Right ventricle myocardium superior (tissue), 1 donor: Measurements from ENCODE around the gene UBC. TPM values are rescaled to one million over a fixed set of nuclear protein-coding genes. Genes with fewer than 3 reads are reported as not detected.

Source experiments
- ATAC-seq: fragments of 200-7000 bp; cut with Tn5 transposase; one replicate; pipeline ENCODE4 v1.9.1; 2020; ENCODE audit warnings: mild to moderate bottlenecking; ENCODE audit not compliant: poor library complexity
- DNase-seq: peaks from one replicate; pipeline ENCODE4 v3.0.0-alpha.2; 2020
- intact Hi-C: fragments of 100-400 bp; cut with DNase I; formaldehyde crosslinking; loops from one replicate; pipeline ENCODE4 v1.11.2; 2022
- long read RNA-seq: library from polyadenylated mRNA; unstranded; transcript quantifications from one replicate; pipeline ENCODE4 v2.0.0, GENCODE V29; 2021
- total RNA-seq: library from RNA; stranded (reverse); fragmentation: NEBNext Ultra II Directional; extraction: Animal tissue kit (Norgen Biotek cat#: 25700); gene quantifications from one replicate; pipeline ENCODE4 v1.2.1, GENCODE V29; 2021
- donor health status: DM: no; HTN: yes; CAD: no; lungs with severe emphysema.

UBC gene
- 1,120 TPM for total RNA-seq
- long read RNA-seq, transcript UBC-205 (1 exons, 3,745 nt) = minor isoform, 259 of 2,204 reads
- long read RNA-seq, transcript UBC-201 (2 exons, 2,688 nt) = major isoform, 1,923 of 2,204 reads
- long read RNA-seq, transcript UBC-204 (2 exons, 624 nt) = minor isoform, 8 of 2,204 reads
- long read RNA-seq, partial matches to known transcripts = 2 of 2,204 reads
- long read RNA-seq, other reads (novel, unspliced or antisense) = 8 of 2,204 reads

DNA sequence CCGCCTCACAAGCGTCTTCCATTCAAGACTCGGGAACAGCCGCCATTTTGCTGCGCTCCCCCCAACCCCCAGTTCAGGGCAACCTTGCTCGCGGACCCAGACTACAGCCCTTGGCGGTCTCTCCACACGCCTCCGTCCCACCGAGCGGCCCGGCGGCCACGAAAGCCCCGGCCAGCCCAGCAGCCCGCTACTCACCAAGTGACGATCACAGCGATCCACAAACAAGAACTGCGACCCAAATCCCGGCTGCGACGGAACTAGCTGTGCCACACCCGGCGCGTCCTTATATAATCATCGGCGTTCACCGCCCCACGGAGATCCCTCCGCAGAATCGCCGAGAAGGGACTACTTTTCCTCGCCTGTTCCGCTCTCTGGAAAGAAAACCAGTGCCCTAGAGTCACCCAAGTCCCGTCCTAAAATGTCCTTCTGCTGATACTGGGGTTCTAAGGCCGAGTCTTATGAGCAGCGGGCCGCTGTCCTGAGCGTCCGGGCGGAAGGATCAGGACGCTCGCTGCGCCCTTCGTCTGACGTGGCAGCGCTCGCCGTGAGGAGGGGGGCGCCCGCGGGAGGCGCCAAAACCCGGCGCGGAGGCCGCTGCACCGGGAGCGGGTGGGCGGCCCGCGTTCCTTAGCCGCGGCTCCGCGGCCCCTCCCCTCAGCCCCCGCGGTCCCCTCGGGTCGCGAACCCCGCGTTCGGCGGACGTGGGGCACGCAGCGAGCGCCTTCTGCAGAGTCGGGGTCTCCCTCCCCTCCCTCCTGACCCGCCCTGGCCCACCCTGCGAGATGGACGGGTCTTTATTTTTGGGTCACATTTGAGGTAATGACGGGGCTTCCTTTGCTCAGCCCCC lies at the start of gene UBC:
Gene UBC, minus strand, starts transcription at position 259 of the 847 bp plus-strand sequence. CDS start 879 bp downstream, outside the sequence.
- intact Hi-C loops = no loop called here
- DNase-seq (peak; percentile 92), ATAC-seq (peak; percentile 70)

DNA sequence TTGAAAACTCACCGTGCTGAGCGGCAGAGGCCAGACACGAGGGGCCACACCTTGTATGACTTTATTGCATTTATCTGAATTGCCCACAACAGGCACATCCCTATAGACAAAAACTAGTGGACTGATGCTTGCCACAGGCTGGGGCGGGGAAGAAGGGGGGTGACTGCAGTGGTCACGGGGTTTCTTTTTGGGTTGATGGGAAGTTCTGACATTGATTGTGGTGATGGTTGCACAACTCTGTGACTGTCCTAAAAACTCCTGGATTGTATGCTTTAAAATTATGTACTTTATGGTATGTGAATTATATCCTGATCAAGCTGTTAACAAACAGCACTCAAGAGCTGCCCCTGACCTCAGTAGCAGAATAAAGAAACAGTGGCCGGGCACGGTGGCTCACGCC lies 48.8 kb upstream of the UBC start:
- ATAC-seq (no peak), DNase-seq (no peak)
- intact Hi-C loops = no loop called here

DNA sequence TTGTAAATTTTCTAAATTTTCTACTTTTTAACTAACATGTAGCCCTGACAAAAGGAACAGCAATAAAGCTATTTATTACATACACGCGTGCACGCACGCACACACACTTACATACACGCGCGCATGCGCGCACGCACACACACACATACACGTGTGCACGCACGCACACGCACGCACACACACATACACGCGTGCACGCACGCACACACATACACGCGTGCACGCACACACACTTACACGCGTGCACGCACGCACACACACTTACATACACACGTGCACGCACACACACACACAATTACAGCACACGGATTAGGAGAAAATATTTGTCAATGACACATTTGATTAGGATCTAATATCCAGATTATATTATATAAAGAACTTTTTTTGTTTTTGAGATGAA lies 46.6 kb upstream of the UBC start:
- DNase-seq (no peak), ATAC-seq (no peak)
- intact Hi-C loops = no loop called here

DNA sequence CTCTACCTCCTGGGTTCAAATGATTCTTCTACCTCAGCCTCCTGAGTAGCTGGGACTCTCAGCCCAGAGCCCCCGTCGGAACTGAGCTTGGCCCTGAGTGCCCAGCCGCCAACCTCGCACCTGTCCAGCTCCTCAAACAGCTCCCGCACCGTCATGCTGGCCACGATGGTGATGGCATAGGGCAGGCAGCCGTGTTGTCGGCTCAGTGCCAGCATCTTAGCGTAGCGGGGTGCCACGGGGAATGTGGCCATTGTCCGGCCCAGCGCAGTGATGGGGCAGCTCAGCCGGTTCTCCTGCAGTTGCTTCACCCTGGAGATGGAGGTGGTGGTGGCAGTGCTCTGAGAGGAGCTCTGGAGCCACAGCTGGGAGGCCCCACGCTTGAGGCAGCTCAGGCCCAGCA lies 42.1 kb upstream of the UBC start:
- intact Hi-C loops = no loop called here
- ATAC-seq (no peak), DNase-seq (no peak)

DNA sequence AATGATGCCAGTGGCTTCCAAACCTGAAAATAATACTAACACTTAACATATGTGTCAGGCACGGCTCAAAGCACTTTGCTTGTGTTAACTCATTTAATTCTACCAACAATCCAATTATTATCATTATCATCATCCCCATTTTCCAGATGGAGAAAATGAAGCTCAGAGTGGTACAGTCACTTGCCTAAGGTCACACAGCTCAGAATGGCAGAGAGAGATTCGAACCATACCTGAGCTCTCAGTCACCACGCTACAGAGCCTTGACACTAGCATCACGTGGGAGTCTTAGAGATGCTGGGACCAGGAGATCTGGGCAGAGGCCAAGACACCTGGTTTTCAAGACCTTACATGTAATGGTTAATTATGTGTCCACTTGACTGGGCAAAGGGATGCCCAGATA lies 40.3 kb upstream of the UBC start:
- intact Hi-C loops = no loop called here
- DNase-seq = no peak
- ATAC-seq = no peak

DNA sequence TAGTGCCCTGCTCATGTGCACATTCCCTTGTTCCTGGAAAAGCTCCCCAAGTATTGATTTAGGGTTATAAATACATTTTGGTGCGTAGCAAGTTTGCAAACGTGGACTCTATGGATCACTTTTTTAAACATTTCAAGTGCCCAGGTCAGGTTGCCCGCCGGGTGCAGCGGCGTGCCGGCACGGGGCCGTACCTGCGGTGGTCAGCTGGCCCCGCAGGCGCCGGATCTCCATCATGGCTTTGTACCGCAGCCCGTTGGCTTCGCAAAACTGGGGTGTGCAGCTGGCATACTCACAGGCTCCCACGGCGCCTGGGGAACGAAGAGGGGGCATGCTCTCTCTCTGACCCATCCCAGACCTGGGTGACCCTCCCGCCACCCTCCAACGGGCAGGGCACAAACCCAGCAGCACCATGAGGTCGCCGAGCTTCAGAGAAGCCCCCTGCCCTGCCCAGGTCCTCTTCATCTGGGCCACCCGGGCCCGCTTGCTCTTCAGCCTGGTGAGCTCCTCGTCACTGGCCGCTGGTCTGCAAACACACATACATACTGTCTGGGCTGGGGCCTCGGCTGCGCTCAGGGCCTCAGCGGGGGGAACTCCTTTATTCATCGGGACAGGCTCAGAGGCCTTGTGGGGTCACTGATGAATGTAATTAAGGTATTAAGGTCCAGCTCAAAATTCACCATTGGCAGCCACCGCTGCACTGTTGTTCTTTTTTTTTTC lies 39.4 kb upstream of the UBC start:
- intact Hi-C loops = no loop called here
- ATAC-seq = no peak
- DNase-seq = no peak

DNA sequence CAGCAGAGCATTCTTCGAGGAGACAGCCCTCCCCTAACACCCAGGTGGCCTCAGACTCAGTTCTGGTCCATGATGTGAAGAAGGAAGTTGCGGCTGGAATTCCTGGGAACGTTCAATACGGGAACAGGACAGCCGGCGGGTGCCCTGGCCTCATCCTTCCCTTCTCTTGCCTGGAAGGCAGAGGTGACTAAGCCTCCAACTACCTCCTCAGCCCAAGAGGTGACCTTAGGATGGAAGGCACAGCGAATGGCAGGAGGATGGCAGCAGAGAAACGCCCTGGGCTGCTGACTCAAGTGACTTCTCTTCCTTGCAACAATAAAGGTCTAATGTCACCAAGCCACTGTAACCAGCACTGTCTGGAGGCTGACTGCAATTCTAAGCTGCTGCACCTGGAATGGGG lies 38.4 kb upstream of the UBC start:
- DNase-seq (peak; percentile 27), ATAC-seq (no peak)
- intact Hi-C loops = no loop called here

DNA sequence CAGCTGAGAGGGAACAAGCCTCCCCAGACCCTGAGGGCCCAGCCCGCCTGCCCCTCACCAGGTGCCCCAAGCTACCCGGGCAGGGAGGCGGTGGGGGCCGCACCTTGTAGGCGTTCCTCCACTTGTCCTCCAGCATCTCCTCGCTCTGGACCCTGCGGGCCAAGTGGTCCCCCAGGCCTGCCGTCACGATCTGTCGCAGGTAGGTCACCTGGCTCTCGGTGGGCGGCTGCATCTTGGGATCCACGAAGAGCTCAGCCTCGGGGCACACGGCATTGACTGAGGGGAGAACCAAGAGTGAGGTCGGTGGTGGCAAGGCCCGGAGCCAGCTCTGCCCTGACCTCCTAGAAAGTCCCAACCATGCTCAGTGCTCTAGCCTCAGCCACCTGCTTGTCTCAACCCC lies 37.8 kb upstream of the UBC start:
- ATAC-seq (no peak), DNase-seq (peak; percentile 36)
- intact Hi-C loops = no loop called here

DNA sequence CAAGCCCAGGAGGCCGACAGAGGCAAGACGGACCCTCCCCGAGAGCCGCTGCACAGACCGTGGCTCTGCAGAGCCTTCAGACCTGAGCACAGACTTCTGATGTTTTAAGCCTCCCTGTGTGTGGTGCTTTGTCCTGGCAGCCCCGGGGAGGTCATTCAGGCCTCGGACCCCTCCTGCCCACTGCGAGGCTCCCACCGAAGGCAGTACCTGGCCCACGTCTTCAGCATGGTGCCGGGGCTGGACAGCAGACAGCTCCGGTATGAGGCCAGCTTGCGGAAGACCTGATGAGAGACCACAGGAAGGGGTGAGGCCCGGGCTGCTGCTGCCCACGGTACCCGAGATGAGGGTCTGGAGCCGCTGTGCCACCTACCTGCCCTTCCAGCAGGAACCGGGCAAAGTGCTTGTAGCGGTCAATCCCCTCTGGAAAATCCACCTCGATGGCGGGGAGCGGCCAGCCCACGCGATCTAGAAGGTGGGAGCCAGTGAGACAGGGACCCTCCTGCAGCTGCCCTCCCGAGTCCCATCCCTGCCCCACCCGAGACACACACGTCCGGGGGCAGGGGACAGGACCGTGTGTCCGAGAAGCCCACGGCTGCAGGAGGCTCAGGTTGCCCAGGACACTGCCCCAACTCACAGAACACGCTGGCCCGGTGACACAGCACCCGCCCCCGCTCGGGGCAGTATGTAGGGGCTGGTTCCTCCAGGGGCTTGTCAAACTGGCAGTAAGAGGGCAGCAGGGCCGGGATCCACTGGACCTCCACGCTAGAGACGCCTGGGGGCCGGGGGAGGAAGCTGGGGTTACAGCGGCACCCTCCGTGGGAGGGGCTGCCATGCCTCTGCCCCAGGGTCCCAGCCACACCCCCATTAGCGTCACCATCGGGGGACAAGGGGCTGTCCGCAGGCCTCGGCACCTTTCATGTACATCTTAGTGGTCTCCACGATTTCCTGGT lies 35.6 kb upstream of the UBC start:
- intact Hi-C loops = no loop called here
- DNase-seq (peak; percentile 36), ATAC-seq (no peak)

DNA sequence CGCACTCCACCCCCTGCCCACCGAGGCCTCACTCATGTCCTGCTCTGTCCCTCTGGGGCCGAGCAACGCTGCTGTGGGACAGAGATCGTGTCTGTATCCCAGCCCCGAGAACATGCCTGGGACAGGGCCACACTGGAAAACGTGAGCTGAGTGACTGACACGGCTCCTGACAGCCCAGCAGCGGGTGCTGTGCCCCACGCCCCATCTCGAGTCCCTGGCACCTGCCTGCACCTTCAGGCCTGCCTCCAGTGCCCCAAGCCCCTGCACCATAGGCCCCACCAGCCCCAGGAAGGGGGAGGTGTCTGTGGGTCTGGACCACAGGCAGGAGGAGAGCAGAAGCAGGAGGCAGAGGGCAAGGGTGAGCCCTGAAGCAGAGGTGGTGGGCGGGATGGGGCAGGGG lies 34.6 kb upstream of the UBC start:
- ATAC-seq (no peak), DNase-seq (peak; percentile 32)
- intact Hi-C loops = no loop called here

DNA sequence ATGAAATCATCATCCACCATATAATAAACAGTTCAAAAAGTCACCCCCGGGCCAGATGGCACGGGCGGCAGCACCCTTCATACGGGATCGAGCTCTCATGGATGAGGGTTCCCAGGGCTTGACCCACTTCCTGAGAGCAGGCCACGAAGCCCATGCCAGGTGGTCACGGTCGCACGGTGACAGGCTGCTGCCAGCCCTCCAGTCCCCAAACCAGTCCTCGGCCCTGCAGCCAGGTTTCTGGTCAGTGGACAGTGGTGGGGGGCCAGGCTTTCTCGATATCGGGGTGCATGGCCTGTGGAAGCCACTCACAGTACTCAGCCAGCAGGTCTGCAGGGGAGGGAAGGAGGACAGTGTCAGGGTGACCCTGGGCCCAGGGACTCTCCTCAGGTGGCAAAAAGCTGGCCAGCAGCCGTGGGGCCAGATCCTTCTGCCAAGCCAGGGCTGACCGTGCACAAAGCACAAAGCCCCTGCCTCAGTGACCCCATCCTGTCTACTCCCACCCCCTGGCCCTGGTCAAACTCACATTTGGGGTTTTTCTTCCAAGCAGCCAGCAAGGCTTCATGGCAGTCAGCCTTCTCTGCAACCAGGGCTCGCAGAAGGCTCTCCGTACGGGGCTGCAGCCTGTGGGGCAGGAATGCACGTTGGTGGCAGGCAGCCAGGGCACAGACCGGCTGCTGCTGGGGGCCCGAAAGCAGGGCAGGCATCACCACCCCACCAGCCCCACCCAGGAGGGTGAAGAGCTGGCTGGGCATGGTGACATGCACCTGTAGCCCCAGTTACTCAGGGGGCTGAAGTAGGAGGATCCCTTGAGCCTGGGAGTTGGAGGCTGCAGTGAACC lies 33.3 kb upstream of the UBC start:
- DNase-seq = peak; percentile 45
- ATAC-seq = peak; percentile 60
- intact Hi-C loops = no loop called here

DNA sequence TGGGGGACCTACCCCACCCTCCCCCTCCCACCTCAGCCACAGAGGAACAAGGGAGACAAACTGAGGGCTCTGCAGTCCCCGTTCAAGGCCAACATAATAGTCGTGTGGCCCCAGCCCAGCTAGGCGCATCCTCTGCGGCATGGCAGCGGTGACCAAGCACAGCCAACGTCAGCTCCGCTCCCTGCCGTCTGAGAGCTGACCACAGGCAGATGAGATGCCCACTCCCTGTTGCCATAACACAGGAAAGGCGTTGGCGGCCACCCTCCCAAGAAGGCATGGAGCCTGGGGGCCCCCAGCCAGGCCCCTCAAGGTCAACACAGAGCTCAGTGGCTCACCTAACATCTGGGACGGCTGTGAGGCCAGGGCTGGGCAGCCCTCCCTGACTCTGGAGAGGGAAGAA lies 32.6 kb upstream of the UBC start:
- intact Hi-C loops = no loop called here
- no peak for ATAC-seq
- no peak for DNase-seq

DNA sequence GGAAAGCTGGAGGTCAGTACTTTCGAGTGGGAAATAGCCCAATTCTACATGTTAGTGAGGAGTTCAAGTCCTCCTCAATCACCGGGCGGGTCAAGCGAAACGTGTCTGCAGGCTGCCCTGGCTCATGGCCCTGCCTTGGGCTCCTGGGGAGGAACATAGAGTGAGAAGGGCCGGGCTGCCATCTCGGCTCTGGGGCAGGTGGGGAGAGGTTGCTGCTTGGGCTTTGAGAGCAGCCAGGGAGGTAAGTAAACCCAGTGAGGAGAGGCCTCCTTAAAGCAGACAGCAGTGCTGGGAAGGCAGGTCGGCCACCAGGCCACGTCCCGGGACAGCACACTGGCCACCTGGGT lies 32.0 kb upstream of the UBC start:
- no peak for ATAC-seq
- intact Hi-C loops = no loop called here
- DNase-seq = no peak

DNA sequence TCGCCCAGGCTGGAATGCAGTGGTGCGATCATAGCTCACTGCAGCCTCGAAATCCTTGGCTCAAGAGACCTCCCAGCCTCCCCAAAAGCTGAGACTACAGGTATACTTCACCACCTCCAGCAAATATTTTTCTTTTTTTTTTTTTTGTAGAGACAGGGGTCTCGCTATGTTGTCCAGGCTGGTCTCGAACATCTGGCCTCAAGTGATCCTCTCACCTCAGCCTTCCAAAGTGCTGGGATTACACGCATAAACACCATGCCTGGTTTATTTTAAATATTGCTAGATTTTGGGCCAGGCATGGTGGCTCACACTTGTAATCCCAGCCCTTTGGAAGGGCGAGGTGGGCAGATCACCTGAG lies 26.7 kb upstream of the UBC start:
- intact Hi-C loops = no loop called here
- ATAC-seq (no peak), DNase-seq (no peak)

DNA sequence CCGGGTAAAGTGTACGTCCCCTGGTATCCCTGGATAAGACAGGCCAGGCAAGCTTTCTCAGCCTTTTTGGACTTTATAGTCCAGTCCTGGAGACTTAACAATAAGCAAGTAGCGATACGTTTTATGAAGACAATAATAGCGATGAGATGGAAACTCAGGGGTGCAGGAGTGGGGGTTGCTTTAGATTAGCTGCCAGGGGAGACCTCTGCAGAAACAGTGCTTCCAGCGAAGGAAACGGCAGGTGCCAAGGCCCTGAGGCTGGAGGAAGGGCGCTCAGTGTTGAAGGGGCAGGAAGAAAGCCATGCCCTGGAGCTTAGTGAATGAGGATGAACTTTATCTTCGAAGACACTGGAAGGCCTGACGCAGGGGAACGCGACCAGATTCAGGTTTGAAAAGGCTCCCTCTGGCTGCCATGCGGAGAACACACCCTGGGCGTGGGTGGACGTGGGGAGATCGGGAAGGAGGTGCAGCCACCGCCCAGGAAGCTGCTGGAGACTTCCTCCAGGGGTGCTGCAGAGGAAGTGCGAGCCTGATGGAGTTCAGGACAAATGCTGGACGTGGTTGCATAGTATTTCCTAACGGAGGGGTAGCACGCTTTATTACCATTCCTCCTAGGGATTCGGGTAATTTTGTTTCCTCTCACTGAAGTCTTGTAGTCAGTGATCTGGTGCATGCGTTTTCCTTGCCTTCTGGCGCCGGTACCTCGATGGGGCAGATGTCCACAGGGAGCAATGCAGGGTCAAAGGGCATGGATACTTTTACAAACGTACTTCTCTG lies 26.1 kb upstream of the UBC start:
- DNase-seq = peak; percentile 94
- intact Hi-C loops = no loop called here
- peak; percentile 81 for ATAC-seq

DNA sequence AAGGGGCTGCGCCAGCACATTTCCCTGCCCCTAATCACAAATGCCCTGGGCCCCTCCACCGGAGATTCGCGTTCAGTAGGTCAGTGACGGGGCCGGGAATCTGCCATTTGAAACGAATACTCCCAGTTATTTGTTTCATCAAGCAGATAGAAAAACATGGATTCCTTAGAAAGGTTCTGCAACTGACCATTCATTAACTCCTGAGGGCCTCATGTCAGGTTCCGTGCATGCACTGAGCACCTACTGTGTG lies 25.6 kb upstream of the UBC start:
- intact Hi-C loops = no loop called here
- DNase-seq = no peak
- ATAC-seq = no peak

DNA sequence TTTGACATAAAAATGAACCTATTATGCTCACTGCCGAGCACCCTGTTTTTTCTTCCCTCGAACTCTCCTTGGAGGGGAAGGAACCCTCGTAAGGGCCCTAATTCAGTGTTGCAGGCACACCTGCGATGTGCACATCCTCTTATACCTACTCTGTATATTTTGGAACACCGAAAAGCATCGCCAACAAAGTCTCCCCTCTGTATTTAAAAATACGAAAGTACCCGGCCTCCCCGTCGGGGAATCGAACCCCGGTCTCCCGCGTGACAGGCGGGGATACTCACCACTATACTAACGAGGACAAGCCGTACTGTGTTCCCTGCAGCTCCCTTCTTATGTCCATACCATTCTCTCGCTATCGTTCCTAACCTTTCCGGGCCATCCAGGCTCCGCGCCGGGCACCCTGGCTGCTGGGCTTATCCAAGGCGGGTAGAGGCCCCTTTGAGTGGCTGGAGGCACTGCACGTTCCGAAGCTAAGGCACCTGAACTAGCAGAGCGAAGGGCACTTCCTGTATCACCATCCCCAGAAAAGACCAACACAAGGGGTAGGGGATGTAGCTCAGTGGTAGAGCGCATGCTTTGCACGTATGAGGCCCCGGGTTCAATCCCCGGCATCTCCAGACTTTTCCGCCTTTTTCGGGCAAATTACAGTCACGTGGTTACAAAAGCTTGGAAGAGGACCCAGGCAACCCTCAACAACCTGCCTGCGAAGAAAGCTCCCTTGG lies 25.1 kb upstream of the UBC start:
- ATAC-seq (peak; percentile 84), DNase-seq (peak; percentile 89)
- intact Hi-C loops = loop anchor here (2.0 kb wide), 1 partner anchor 23 kb away; no protein-coding TSS in a partner anchor
